HCT116 (cell line): ENCODE data around the gene FLVCR2. TPM values are rescaled to one million over a fixed set of nuclear protein-coding genes. Genes with fewer than 3 reads are reported as not detected.

Source experiments
- ATAC-seq: fragments of 200-7000 bp; cut with Tn5 transposase; 2 replicates; pipeline ENCODE4 v1.9.1; 2020; ENCODE audit warnings: mild to moderate bottlenecking, moderate library complexity
- BruUV-seq: library from RNA; stranded (reverse); fragments of 400-500 nt; replicated peaks from 2 replicates; lab custom pipeline; 2021; lab: Mats Ljungman, UMichigan
- CTCF ChIA-PET: fragments of 300-600 bp; sonication (Branson Sonifier 250); formaldehyde crosslinking; loops from one replicate; lab custom pipeline; 2021; ENCODE audit warnings: antibody characterized with exemption; lab: Charles Lee
- POLR2A ChIA-PET: fragments of 300-600, 350-600 bp; sonication (Branson Sonifier 250); formaldehyde crosslinking; loops from one replicate; lab custom pipeline; 2021; ENCODE audit warnings: antibody characterized with exemption; lab: Charles Lee
- RAD21 ChIA-PET, 2 experiments: fragments of 300-600 bp; sonication (Branson Sonifier 250); formaldehyde crosslinking; loops; one replicate each; lab custom pipeline; 2023; ENCODE audit warnings: low total read pairs in 2 of 2; ENCODE audit not compliant: uncharacterized antibody in 2 of 2, unreplicated experiment in 2 of 2, low non-redundant PET in 1 of 2; lab: Charles Lee
- DNase-seq: peaks from one replicate; pipeline ENCODE4 v3.0.0-alpha.2; 2010; ENCODE audit warnings: low read depth, low spot score
- H2AFZ ChIP-seq: fragments of 200-600 bp; shearing (Covaris generic), sonication (generic); 2 replicates; pipeline ENCODE4 v1.6.1; 2017; ENCODE audit warnings: low read depth, mixed run types, mixed read lengths, antibody characterized with exemption, low read length; ENCODE audit not compliant: poor library complexity, severe bottlenecking
- H3K27ac ChIP-seq: 2 replicates; pipeline ENCODE4 v1.5.1; 2012; ENCODE audit warnings: low read depth, low read length
- H3K27me3 ChIP-seq: fragments of 200-600 bp; sonication (generic); 2 replicates; pipeline ENCODE4 v1.6.1; 2016; ENCODE audit warnings: mixed run types, low read length, mixed read lengths; ENCODE audit not compliant: insufficient read depth
- H3K36me3 ChIP-seq, 2 experiments: fragments of 200-500 bp in 1 of 2; fragments of 200-600 bp in 1 of 2; sonication (Bioruptor generic) in 1 of 2; sonication (generic) in 1 of 2; 2 replicates each; pipeline versions ENCODE4 v1.5.1 to v1.6.1; 2014 to 2016; ENCODE audit warnings: low read length in 2 of 2, inconsistent platforms in 1 of 2, mixed read lengths in 1 of 2, mixed run types in 1 of 2; ENCODE audit not compliant: insufficient read depth in 2 of 2, control insufficient read depth in 1 of 2
- H3K4me1 ChIP-seq, 2 experiments: fragments of 200-600 bp in 1 of 2; sonication (generic) in 1 of 2; 2 replicates each; pipeline versions ENCODE4 v1.5.1 to v1.6.1; 2012 to 2017; ENCODE audit warnings: low read length in 2 of 2, inconsistent platforms in 1 of 2, mild to moderate bottlenecking in 1 of 2, mixed read lengths in 1 of 2, mixed run types in 1 of 2, moderate library complexity in 1 of 2; ENCODE audit not compliant: insufficient read depth in 2 of 2, control insufficient read depth in 1 of 2
- H3K4me2 ChIP-seq: fragments of 200-600 bp; sonication (generic); 2 replicates; pipeline ENCODE4 v1.6.1; 2017; ENCODE audit warnings: mixed run types, low read length, mixed read lengths
- H3K4me3 ChIP-seq, 2 experiments: fragments of 200-600 bp in 1 of 2; sonication (generic) in 1 of 2; replicated peaks in 1 of 2; 2 replicates each; pipeline ENCODE4 v1.5.1; 2011 to 2016; ENCODE audit warnings: low read length in 2 of 2, control low read depth in 1 of 2, low read depth in 1 of 2, mild to moderate bottlenecking in 1 of 2, mixed read lengths in 1 of 2, mixed run types in 1 of 2
- H3K79me2 ChIP-seq: fragments of 200-600 bp; sonication (generic); 2 replicates; pipeline ENCODE4 v1.6.1; 2017; ENCODE audit warnings: mild to moderate bottlenecking, mixed run types, low read length, moderate library complexity, mixed read lengths; ENCODE audit not compliant: insufficient read depth
- H3K9ac ChIP-seq: fragments of 200-600 bp; sonication (generic); 2 replicates; pipeline ENCODE4 v1.6.1; 2016; ENCODE audit warnings: low read length, mixed read lengths
- H3K9me2 ChIP-seq: fragments of 200-600 bp; sonication (generic), shearing (Covaris generic); 2 replicates; pipeline ENCODE4 v1.6.1; 2017; ENCODE audit warnings: mixed run types, mild to moderate bottlenecking, moderate library complexity; ENCODE audit not compliant: insufficient read depth
- H3K9me3 ChIP-seq, 2 experiments: fragments of 200-500 bp in 1 of 2; fragments of 200-600 bp in 1 of 2; sonication (Bioruptor generic) in 1 of 2; sonication (generic) in 1 of 2; 2 replicates each; pipeline ENCODE4 v1.6.1; 2014 to 2017; ENCODE audit warnings: low read length in 2 of 2, mixed read lengths in 2 of 2, inconsistent platforms in 1 of 2, low read depth in 1 of 2, mild to moderate bottlenecking in 1 of 2, mixed run types in 1 of 2, moderate library complexity in 1 of 2; ENCODE audit not compliant: control insufficient read depth in 1 of 2, insufficient read depth in 1 of 2
- H4K20me1 ChIP-seq: fragments of 200-600 bp; sonication (generic), shearing (Covaris generic); 2 replicates; pipeline ENCODE4 v1.6.1; 2017; ENCODE audit warnings: mixed run types, mild to moderate bottlenecking, moderate library complexity; ENCODE audit not compliant: insufficient read depth
- EGR1 ChIP-seq: IDR thresholded peaks from 2 replicates; pipeline ENCODE4 v1.6.1; 2012; ENCODE audit warnings: low read depth
- ELF1 ChIP-seq: IDR thresholded peaks from 2 replicates; pipeline ENCODE4 v1.6.1; 2012; ENCODE audit warnings: low read depth, borderline replicate concordance
- SIN3A ChIP-seq: IDR thresholded peaks from 2 replicates; pipeline ENCODE4 v1.6.1; 2012; ENCODE audit warnings: low read depth
- TCF7L2 ChIP-seq: IDR thresholded peaks from 2 replicates; pipeline ENCODE4 v1.7.0; 2011; ENCODE audit warnings: borderline replicate concordance, inconsistent platforms; ENCODE audit not compliant: insufficient read depth, insufficient read length; ENCODE audit errors: extremely low read depth
- YY1 ChIP-seq: IDR thresholded peaks from 2 replicates; pipeline ENCODE4 v1.6.1; 2011; ENCODE audit warnings: low read length, low read depth, moderate library complexity, mild to moderate bottlenecking; ENCODE audit not compliant: insufficient replicate concordance; ENCODE audit errors: extremely low read depth
- ZFX ChIP-seq: fragments of 450-650 bp; IDR thresholded peaks from 2 replicates; pipeline ENCODE4 v1.6.1; 2017
- intact Hi-C: fragments of 100-400 bp; cut with micrococcal nuclease; formaldehyde crosslinking; loops from 2 replicates; pipeline ENCODE4 v1.10.0; 2022
- total RNA-seq: library from RNA; stranded (reverse); gene quantifications from one replicate; pipeline ENCODE4 v1.2.1, GENCODE V29; 2021; ENCODE audit not compliant: unreplicated experiment
- TF ChIP-seq, protein P1 (sequence below): IDR thresholded peaks from 2 replicates; pipeline ENCODE4 v1.6.1; 2012
- TF ChIP-seq, protein P2 (sequence below): IDR thresholded peaks from 2 replicates; pipeline ENCODE4 v1.6.1; 2011; ENCODE audit warnings: mild to moderate bottlenecking, low read length, moderate library complexity; ENCODE audit not compliant: insufficient replicate concordance; ENCODE audit errors: extremely low read depth
- TF ChIP-seq, protein P3 (sequence below), 3 experiments: fragments of 200-600 bp in 1 of 3; sonication (generic) in 1 of 3; IDR thresholded peaks in 2 of 3; conservative IDR thresholded peaks in 1 of 3; 2 replicates each; pipeline ENCODE4 v1.5.1; 2012 to 2017; ENCODE audit warnings: low read depth in 2 of 3, low read length in 2 of 3, antibody characterized with exemption in 1 of 3, borderline replicate concordance in 1 of 3, control low read depth in 1 of 3, mild to moderate bottlenecking in 1 of 3, mixed read lengths in 1 of 3, mixed run types in 1 of 3, moderate library complexity in 1 of 3; ENCODE audit not compliant: insufficient read depth in 1 of 3
- TF ChIP-seq, protein P4 (sequence below): IDR thresholded peaks from 2 replicates; pipeline ENCODE4 v1.6.1; 2012

The FLVCR2 gene
- total RNA-seq, 1 experiment from 2014 or later = 0.84 TPM

DNA sequence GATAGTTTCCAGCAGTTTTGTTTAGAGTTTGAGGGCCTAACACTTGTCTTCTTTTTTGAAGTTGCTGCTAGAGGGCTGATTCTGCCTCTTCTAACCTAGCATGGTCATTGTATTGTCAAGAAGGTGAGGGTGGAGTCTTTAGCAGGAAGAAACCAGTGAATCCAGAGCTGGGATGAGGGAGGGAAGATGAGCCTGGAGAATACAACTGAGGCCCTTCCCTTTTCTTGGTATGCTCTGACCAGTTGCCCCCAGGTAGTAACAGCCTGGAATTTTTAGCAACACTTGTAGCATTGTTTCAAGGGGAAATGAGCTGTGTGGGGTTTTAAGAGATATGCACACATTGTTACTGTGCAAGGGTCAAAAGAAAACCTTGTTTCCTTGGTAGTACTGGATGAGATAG lies 9.0 kb downstream of the FLVCR2 start:
- RAD21 ChIA-PET = no interaction called here
- no TSS peak for BruUV-seq
- intact Hi-C loops = no loop called here
- TF ChIP-seq, protein P1, sequence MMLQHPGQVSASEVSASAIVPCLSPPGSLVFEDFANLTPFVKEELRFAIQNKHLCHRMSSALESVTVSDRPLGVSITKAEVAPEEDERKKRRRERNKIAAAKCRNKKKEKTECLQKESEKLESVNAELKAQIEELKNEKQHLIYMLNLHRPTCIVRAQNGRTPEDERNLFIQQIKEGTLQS = no peak
- TF ChIP-seq, protein P2, sequence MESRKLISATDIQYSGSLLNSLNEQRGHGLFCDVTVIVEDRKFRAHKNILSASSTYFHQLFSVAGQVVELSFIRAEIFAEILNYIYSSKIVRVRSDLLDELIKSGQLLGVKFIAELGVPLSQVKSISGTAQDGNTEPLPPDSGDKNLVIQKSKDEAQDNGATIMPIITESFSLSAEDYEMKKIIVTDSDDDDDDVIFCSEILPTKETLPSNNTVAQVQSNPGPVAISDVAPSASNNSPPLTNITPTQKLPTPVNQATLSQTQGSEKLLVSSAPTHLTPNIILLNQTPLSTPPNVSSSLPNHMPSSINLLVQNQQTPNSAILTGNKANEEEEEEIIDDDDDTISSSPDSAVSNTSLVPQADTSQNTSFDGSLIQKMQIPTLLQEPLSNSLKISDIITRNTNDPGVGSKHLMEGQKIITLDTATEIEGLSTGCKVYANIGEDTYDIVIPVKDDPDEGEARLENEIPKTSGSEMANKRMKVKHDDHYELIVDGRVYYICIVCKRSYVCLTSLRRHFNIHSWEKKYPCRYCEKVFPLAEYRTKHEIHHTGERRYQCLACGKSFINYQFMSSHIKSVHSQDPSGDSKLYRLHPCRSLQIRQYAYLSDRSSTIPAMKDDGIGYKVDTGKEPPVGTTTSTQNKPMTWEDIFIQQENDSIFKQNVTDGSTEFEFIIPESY = no peak
- TF ChIP-seq YY1 (no peak), ZFX (no peak), SIN3A (no peak), ELF1 (no peak), EGR1 (no peak), TCF7L2 (no peak)
- TF ChIP-seq, protein P3, sequence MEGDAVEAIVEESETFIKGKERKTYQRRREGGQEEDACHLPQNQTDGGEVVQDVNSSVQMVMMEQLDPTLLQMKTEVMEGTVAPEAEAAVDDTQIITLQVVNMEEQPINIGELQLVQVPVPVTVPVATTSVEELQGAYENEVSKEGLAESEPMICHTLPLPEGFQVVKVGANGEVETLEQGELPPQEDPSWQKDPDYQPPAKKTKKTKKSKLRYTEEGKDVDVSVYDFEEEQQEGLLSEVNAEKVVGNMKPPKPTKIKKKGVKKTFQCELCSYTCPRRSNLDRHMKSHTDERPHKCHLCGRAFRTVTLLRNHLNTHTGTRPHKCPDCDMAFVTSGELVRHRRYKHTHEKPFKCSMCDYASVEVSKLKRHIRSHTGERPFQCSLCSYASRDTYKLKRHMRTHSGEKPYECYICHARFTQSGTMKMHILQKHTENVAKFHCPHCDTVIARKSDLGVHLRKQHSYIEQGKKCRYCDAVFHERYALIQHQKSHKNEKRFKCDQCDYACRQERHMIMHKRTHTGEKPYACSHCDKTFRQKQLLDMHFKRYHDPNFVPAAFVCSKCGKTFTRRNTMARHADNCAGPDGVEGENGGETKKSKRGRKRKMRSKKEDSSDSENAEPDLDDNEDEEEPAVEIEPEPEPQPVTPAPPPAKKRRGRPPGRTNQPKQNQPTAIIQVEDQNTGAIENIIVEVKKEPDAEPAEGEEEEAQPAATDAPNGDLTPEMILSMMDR (IDR thresholded peaks at IDR 0.05 in 2 of 3, conservative IDR thresholded peaks at IDR 0.05 in 1 of 3; ENCODE audit: borderline replicate concordance in 1 of 3, insufficient read depth in 1 of 3, low read depth in 2 of 3, low read length in 2 of 3) = no peak
- TF ChIP-seq, protein P4, sequence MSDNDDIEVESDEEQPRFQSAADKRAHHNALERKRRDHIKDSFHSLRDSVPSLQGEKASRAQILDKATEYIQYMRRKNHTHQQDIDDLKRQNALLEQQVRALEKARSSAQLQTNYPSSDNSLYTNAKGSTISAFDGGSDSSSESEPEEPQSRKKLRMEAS = no peak
- H3K9ac ChIP-seq = no peak overlapping the region
- H4K20me1 ChIP-seq = no peaks in the 10 kb centered on the region
- ATAC-seq = no peak
- H3K4me2 ChIP-seq = no peak overlapping the region
- H3K36me3 ChIP-seq = no peaks in the 10 kb centered on the region
- POLR2A ChIA-PET = no interaction called here
- no peaks in the 10 kb centered on the region for H3K79me2 ChIP-seq
- no peak for DNase-seq
- H3K9me3 ChIP-seq = no peaks in the 10 kb centered on the region
- H3K4me1 ChIP-seq = no peaks in the 10 kb centered on the region
- no peak overlapping the region for H2AFZ ChIP-seq
- H3K4me3 ChIP-seq = no peak overlapping the region
- CTCF ChIA-PET = no interaction called here
- no peaks in the 10 kb centered on the region for H3K9me2 ChIP-seq
- no peak overlapping the region for H3K27ac ChIP-seq
- H3K27me3 ChIP-seq = no peaks in the 10 kb centered on the region
